ENCODE data around the gene C8A.

DNA sequence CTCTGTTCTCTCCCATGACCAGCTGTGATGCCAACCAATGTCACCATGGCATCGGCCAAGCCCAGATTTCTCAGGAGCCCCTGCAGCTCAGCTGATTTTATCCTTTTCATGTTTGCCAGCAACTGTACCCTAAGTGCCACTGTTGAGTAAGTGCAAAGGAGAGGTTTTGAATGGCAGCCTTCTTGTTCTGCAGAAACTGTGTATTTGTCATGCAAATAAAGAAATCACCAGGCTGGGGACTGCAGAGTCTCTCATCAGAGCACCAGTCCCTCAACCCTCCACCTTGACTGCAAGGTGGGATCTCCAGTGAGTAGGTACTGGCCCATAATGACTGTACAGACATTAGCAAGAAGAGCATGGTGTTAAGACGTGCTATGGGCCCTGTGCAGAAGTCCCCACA, 84.6 kb downstream of the C8A start:
- TF ChIP-seq, protein P1, sequence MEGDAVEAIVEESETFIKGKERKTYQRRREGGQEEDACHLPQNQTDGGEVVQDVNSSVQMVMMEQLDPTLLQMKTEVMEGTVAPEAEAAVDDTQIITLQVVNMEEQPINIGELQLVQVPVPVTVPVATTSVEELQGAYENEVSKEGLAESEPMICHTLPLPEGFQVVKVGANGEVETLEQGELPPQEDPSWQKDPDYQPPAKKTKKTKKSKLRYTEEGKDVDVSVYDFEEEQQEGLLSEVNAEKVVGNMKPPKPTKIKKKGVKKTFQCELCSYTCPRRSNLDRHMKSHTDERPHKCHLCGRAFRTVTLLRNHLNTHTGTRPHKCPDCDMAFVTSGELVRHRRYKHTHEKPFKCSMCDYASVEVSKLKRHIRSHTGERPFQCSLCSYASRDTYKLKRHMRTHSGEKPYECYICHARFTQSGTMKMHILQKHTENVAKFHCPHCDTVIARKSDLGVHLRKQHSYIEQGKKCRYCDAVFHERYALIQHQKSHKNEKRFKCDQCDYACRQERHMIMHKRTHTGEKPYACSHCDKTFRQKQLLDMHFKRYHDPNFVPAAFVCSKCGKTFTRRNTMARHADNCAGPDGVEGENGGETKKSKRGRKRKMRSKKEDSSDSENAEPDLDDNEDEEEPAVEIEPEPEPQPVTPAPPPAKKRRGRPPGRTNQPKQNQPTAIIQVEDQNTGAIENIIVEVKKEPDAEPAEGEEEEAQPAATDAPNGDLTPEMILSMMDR (IDR thresholded peaks at IDR 0.05; ENCODE audit: control extremely low read depth in 1 of 3, insufficient read depth in 1 of 3, low read depth in 1 of 3, low read length in 3 of 3), result no peak
- TF ChIP-seq POLR2A (IDR thresholded peaks at IDR 0.05; ENCODE audit: control extremely low read depth in 1 of 2, low read depth in 2 of 2, low read length in 2 of 2) (no peak), EGR1 (IDR thresholded peaks at IDR 0.05; ENCODE audit: borderline replicate concordance, low read depth, low read length) (no peak), POLR2AphosphoS5 (IDR thresholded peaks at IDR 0.05; ENCODE audit: low read depth, low read length) (no peak), GABPA (IDR thresholded peaks at IDR 0.05; ENCODE audit: borderline replicate concordance, insufficient read depth, low read length) (no peak), EZH2 (IDR thresholded peaks at IDR 0.05; ENCODE audit: low read depth, low read length, severe bottlenecking) (no peak), TBP (IDR thresholded peaks at IDR 0.05; ENCODE audit: low read depth, low read length) (no peak), CEBPB (IDR thresholded peaks at IDR 0.05; ENCODE audit: low read depth, low read length) (no peak), ZNF274 (IDR thresholded peaks at IDR 0.05; ENCODE audit: borderline replicate concordance, extremely low read depth, low read length) (no peak)
- TF ChIP-seq, protein P2, sequence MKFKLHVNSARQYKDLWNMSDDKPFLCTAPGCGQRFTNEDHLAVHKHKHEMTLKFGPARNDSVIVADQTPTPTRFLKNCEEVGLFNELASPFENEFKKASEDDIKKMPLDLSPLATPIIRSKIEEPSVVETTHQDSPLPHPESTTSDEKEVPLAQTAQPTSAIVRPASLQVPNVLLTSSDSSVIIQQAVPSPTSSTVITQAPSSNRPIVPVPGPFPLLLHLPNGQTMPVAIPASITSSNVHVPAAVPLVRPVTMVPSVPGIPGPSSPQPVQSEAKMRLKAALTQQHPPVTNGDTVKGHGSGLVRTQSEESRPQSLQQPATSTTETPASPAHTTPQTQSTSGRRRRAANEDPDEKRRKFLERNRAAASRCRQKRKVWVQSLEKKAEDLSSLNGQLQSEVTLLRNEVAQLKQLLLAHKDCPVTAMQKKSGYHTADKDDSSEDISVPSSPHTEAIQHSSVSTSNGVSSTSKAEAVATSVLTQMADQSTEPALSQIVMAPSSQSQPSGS (IDR thresholded peaks at IDR 0.05; ENCODE audit: low read length), result no peak

Data from H1 (cell line).